ENCODE results near the gene PRDX5.

- TF ChIP-seq, protein P1, sequence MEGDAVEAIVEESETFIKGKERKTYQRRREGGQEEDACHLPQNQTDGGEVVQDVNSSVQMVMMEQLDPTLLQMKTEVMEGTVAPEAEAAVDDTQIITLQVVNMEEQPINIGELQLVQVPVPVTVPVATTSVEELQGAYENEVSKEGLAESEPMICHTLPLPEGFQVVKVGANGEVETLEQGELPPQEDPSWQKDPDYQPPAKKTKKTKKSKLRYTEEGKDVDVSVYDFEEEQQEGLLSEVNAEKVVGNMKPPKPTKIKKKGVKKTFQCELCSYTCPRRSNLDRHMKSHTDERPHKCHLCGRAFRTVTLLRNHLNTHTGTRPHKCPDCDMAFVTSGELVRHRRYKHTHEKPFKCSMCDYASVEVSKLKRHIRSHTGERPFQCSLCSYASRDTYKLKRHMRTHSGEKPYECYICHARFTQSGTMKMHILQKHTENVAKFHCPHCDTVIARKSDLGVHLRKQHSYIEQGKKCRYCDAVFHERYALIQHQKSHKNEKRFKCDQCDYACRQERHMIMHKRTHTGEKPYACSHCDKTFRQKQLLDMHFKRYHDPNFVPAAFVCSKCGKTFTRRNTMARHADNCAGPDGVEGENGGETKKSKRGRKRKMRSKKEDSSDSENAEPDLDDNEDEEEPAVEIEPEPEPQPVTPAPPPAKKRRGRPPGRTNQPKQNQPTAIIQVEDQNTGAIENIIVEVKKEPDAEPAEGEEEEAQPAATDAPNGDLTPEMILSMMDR (IDR thresholded peaks at IDR 0.05; ENCODE audit: low read length): no peak
- no peak for TF ChIP-seq EZH2 (optimal IDR thresholded peaks at IDR 0.05; ENCODE audit: low read depth, low read length)
Measured at GRCh38 chr11:64286801-64287159, 31.1 kb upstream of the PRDX5 start.

All from MM.1S (cell line).